ENCODE measurements around the gene TRMO. TPM values are rescaled to one million over a fixed set of nuclear protein-coding genes. Genes with fewer than 3 reads are reported as not detected.

TRMO gene
- total and polyA plus RNA-seq, 2 experiments from 2014 or later: 5.0 to 6.4 TPM

DNA sequence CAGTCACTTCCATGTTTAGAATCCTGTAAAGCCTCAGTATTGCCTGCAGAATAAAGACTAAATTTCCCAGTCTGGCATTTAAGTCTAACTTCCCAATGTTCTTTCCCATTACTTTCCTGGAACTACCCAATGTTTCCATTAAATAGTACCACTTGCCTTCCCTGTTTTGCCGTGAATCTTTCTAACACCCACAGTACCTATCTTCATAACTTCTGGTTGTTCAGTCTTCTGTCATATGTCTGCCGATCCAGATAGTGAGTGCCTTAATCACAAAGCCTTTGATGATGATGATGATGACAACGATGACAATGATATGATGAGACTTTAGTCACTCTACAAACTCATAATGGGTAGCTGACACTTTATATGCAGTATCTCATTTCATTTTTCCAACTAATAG is 22.3 kb upstream of the TRMO start:
- TF ChIP-seq ZNF114 (CRISPR knock-in tag; IDR thresholded peaks at IDR 0.05): no peak
- TF ChIP-seq CREB1 (CRISPR knock-in tag; IDR thresholded peaks at IDR 0.05; ENCODE audit: low read depth): no peak
- no peak for TF ChIP-seq JUNB (IDR thresholded peaks at IDR 0.05; ENCODE audit: unreplicated experiment)
- ATAC-seq: no peak
- no peak overlapping the region for H3K4me2 ChIP-seq

DNA sequence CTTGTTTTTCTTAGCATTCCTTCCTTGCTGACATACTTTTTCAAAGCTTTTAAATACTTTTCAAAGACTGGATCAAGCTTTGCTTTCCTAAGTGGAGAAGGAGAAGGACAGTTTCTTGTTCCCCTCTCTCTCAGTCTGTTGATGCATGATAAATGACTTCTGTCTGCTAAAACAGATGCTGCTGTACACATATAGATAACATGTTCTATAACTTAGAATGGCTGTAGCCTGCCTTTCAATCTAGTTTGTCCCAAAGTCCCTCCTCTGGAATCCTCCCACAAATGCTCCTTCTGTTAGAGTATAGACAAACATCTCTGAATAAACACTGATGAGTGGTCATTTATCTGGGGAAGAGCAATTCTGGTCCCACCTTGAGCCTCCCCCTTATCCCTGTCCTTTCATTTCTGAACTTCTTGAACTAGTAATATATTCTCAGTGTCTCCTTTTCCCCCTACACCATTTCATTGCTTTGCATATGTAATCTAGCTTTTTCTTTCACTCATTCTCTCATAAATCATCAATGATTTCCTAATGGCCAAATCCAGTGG is 21.1 kb upstream of the TRMO start:
- DNase-seq (ENCODE audit: low spot score) (no peak), ATAC-seq (no peak)
- no peak overlapping the region for H3K27ac Mint-ChIP-seq
- peaks cover 69% of the 10 kb centered on the region for H3K27me3 ChIP-seq (ENCODE audit: insufficient read depth)
- H3K9me2 ChIP-seq (ENCODE audit: insufficient read depth): no peaks in the 10 kb centered on the region
- H3K4me2 ChIP-seq: no peak overlapping the region
- no peaks in the 10 kb centered on the region for H3K4me1 ChIP-seq (ENCODE audit: insufficient read depth)
- no peaks in the 10 kb centered on the region for H3K36me3 Mint-ChIP-seq (ENCODE audit: low read depth)
- H3K9me3 Mint-ChIP-seq: no peaks in the 10 kb centered on the region
- H3K4me3 ChIP-seq: no peak overlapping the region
- H4K20me1 ChIP-seq (replicated peaks; ENCODE audit: insufficient read depth): 0 out of 2 replicates have a peak, but pooled peaks cover 7% of the 10 kb centered on the region
- no peaks in the 10 kb centered on the region for H3K4me1 Mint-ChIP-seq
- H3K79me2 ChIP-seq (replicated peaks; ENCODE audit: insufficient read depth): no peaks in the 10 kb centered on the region
- H3K27ac ChIP-seq (ENCODE audit: low read depth): no peak overlapping the region
- H3F3A ChIP-seq (replicated peaks; ENCODE audit: low read depth): no peaks in the 10 kb centered on the region
- H3K4me3 Mint-ChIP-seq: no peak overlapping the region
- no peaks in the 10 kb centered on the region for H3K36me3 ChIP-seq (ENCODE audit: insufficient read depth)
- no peak overlapping the region for H2AFZ ChIP-seq
- peaks cover 6% of the 10 kb centered on the region for H3K27me3 Mint-ChIP-seq (ENCODE audit: insufficient read depth, low read depth, poor library complexity)
- TF ChIP-seq, protein P1, sequence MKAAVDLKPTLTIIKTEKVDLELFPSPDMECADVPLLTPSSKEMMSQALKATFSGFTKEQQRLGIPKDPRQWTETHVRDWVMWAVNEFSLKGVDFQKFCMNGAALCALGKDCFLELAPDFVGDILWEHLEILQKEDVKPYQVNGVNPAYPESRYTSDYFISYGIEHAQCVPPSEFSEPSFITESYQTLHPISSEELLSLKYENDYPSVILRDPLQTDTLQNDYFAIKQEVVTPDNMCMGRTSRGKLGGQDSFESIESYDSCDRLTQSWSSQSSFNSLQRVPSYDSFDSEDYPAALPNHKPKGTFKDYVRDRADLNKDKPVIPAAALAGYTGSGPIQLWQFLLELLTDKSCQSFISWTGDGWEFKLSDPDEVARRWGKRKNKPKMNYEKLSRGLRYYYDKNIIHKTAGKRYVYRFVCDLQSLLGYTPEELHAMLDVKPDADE (IDR thresholded peaks at IDR 0.05): no peak
- TF ChIP-seq, protein P2, sequence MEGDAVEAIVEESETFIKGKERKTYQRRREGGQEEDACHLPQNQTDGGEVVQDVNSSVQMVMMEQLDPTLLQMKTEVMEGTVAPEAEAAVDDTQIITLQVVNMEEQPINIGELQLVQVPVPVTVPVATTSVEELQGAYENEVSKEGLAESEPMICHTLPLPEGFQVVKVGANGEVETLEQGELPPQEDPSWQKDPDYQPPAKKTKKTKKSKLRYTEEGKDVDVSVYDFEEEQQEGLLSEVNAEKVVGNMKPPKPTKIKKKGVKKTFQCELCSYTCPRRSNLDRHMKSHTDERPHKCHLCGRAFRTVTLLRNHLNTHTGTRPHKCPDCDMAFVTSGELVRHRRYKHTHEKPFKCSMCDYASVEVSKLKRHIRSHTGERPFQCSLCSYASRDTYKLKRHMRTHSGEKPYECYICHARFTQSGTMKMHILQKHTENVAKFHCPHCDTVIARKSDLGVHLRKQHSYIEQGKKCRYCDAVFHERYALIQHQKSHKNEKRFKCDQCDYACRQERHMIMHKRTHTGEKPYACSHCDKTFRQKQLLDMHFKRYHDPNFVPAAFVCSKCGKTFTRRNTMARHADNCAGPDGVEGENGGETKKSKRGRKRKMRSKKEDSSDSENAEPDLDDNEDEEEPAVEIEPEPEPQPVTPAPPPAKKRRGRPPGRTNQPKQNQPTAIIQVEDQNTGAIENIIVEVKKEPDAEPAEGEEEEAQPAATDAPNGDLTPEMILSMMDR (conservative IDR thresholded peaks at IDR 0.05; ENCODE audit: low read depth in 2 of 2): no peak
- TF ChIP-seq ZNF114 (CRISPR knock-in tag; IDR thresholded peaks at IDR 0.05) (no peak), STAT1 (IDR thresholded peaks at IDR 0.05; ENCODE audit: unreplicated experiment) (no peak), JUNB (IDR thresholded peaks at IDR 0.05; ENCODE audit: unreplicated experiment) (no peak), EZH2 (IDR thresholded peaks at IDR 0.05; ENCODE audit: low read depth, unreplicated experiment) (no peak)
- TF ChIP-seq, protein P3, sequence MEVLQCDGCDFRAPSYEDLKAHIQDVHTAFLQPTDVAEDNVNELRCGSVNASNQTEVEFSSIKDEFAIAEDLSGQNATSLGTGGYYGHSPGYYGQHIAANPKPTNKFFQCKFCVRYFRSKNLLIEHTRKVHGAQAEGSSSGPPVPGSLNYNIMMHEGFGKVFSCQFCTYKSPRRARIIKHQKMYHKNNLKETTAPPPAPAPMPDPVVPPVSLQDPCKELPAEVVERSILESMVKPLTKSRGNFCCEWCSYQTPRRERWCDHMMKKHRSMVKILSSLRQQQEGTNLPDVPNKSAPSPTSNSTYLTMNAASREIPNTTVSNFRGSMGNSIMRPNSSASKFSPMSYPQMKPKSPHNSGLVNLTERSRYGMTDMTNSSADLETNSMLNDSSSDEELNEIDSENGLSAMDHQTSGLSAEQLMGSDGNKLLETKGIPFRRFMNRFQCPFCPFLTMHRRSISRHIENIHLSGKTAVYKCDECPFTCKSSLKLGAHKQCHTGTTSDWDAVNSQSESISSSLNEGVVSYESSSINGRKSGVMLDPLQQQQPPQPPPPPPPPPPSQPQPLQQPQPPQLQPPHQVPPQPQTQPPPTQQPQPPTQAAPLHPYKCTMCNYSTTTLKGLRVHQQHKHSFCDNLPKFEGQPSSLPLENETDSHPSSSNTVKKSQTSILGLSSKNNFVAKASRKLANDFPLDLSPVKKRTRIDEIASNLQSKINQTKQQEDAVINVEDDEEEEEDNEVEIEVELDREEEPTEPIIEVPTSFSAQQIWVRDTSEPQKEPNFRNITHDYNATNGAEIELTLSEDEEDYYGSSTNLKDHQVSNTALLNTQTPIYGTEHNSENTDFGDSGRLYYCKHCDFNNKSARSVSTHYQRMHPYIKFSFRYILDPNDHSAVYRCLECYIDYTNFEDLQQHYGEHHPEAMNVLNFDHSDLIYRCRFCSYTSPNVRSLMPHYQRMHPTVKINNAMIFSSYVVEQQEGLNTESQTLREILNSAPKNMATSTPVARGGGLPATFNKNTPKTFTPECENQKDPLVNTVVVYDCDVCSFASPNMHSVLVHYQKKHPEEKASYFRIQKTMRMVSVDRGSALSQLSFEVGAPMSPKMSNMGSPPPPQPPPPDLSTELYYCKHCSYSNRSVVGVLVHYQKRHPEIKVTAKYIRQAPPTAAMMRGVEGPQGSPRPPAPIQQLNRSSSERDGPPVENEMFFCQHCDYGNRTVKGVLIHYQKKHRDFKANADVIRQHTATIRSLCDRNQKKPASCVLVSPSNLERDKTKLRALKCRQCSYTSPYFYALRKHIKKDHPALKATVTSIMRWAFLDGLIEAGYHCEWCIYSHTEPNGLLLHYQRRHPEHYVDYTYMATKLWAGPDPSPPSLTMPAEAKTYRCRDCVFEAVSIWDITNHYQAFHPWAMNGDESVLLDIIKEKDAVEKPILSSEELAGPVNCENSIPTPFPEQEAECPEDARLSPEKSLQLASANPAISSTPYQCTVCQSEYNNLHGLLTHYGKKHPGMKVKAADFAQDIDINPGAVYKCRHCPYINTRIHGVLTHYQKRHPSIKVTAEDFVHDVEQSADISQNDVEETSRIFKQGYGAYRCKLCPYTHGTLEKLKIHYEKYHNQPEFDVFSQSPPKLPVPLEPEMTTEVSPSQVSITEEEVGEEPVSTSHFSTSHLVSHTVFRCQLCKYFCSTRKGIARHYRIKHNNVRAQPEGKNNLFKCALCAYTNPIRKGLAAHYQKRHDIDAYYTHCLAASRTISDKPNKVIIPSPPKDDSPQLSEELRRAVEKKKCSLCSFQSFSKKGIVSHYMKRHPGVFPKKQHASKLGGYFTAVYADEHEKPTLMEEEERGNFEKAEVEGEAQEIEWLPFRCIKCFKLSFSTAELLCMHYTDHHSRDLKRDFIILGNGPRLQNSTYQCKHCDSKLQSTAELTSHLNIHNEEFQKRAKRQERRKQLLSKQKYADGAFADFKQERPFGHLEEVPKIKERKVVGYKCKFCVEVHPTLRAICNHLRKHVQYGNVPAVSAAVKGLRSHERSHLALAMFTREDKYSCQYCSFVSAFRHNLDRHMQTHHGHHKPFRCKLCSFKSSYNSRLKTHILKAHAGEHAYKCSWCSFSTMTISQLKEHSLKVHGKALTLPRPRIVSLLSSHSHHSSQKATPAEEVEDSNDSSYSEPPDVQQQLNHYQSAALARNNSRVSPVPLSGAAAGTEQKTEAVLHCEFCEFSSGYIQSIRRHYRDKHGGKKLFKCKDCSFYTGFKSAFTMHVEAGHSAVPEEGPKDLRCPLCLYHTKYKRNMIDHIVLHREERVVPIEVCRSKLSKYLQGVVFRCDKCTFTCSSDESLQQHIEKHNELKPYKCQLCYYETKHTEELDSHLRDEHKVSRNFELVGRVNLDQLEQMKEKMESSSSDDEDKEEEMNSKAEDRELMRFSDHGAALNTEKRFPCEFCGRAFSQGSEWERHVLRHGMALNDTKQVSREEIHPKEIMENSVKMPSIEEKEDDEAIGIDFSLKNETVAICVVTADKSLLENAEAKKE (CRISPR knock-in tag; IDR thresholded peaks at IDR 0.05): no peak

More for the DNA sequence above, 22.3 kb upstream of the TRMO start:
- Mint-ChIP-seq H3K4me1 (no peaks in the 10 kb centered on the region), H3K27me3 (ENCODE audit: insufficient read depth, low read depth, poor library complexity) (peaks cover 11% of the 10 kb centered on the region), H3K36me3 (ENCODE audit: low read depth) (no peaks in the 10 kb centered on the region), H3K4me3 (no peak overlapping the region), H3K27ac (no peak overlapping the region), H3K9me3 (no peaks in the 10 kb centered on the region)
- Histone ChIP-seq H3K27ac (ENCODE audit: low read depth) (no peak overlapping the region), H3F3A (replicated peaks; ENCODE audit: low read depth) (no peaks in the 10 kb centered on the region), H2AFZ (no peak overlapping the region), H3K27me3 (ENCODE audit: insufficient read depth) (peaks cover 58% of the 10 kb centered on the region), H3K4me3 (no peak overlapping the region), H3K36me3 (ENCODE audit: insufficient read depth) (no peaks in the 10 kb centered on the region), H3K4me1 (ENCODE audit: insufficient read depth) (no peaks in the 10 kb centered on the region), H4K20me1 (replicated peaks; ENCODE audit: insufficient read depth) (0 out of 2 replicates have a peak, but pooled peaks cover 7% of the 10 kb centered on the region), H3K79me2 (replicated peaks; ENCODE audit: insufficient read depth) (no peaks in the 10 kb centered on the region), H3K9me2 (ENCODE audit: insufficient read depth) (no peaks in the 10 kb centered on the region)
- no peak for DNase-seq (ENCODE audit: low spot score)

All from GM23338 (cell line).